Suprapubic skin (tissue), 4 donors: Measurements from ENCODE around the gene PANK1. TPM values are rescaled to one million over a fixed set of nuclear protein-coding genes. Genes with fewer than 3 reads are reported as not detected.

Source experiments
- DNase-seq, 2 donors: peaks; one replicate each; pipeline ENCODE4 v3.0.0-alpha.2; 2019; ENCODE audit warnings: low spot score in 2 of 2
- H3K27ac ChIP-seq: fragments of 200-600 bp; sonication (generic); one replicate; pipeline ENCODE4 v1.5.1; 2019
- H3K27me3 ChIP-seq: fragments of 200-600 bp; sonication (generic); one replicate; pipeline ENCODE4 v1.5.1; 2019
- H3K36me3 ChIP-seq: fragments of 200-600 bp; sonication (generic); one replicate; pipeline ENCODE4 v1.5.1; 2019
- H3K4me1 ChIP-seq: fragments of 200-600 bp; sonication (generic); one replicate; pipeline ENCODE4 v1.5.1; 2019
- H3K4me3 ChIP-seq: fragments of 200-600 bp; sonication (generic); one replicate; pipeline ENCODE4 v1.5.1; 2019; ENCODE audit warnings: mild to moderate bottlenecking
- H3K9me3 ChIP-seq: fragments of 200-600 bp; sonication (generic); one replicate; pipeline ENCODE4 v1.5.1; 2019
- CTCF ChIP-seq, 2 donors: fragments of 200-600 bp in 1 of 2; fragments of 450-650 bp in 1 of 2; sonication (generic) in 1 of 2; IDR thresholded peaks; one replicate each; pipeline ENCODE4 v1.5.1; 2016 to 2019; ENCODE audit warnings: antibody characterized with exemption in 2 of 2, mild to moderate bottlenecking in 1 of 2, moderate library complexity in 1 of 2
- EP300 ChIP-seq: sonication (generic); formaldehyde crosslinking; IDR thresholded peaks from one replicate; pipeline ENCODE4 v1.6.1; 2017; ENCODE audit warnings: antibody characterized with exemption
- POLR2A ChIP-seq, 2 donors: fragments of 450-650 bp; IDR thresholded peaks; one replicate each; pipeline ENCODE4 v1.6.1; 2017; ENCODE audit warnings: antibody characterized with exemption in 2 of 2, mild to moderate bottlenecking in 2 of 2, moderate library complexity in 2 of 2
- POLR2AphosphoS5 ChIP-seq, 3 donors: sonication (generic); formaldehyde crosslinking; IDR thresholded peaks; one replicate each; pipeline ENCODE4 v1.6.1; 2017; ENCODE audit warnings: antibody characterized with exemption in 3 of 3
- WGBS: methylation state at CpG from one replicate; pipeline ENCODE4 v1.1.5; 2018; 5-methylcytosine and 5-hydroxymethylcytosine counted together
- total RNA-seq, 4 donors: library from RNA; depleted of rRNA; stranded (reverse); fragments of >200 nt; gene quantifications; one replicate each; pipeline ENCODE4 v1.1.0, GENCODE V29; 2016

The PANK1 gene
- total RNA-seq, 4 donors from 2014 or later = 8.2 to 43.1 (median 33.1) TPM

- no peak overlapping the region for H3K4me3 ChIP-seq
- TF ChIP-seq POLR2AphosphoS5 (IDR thresholded peaks at IDR 0.05) = no peak
- TF ChIP-seq CTCF (IDR thresholded peaks at IDR 0.05) = no peak
- no peak for TF ChIP-seq EP300
- TF ChIP-seq POLR2A (IDR thresholded peaks at IDR 0.05) = no peak
- 81% methylated on average over 3 of the region's 3 CpGs for WGBS
These were observed 7.8 kb upstream of the PANK1 start for GRCh38 chr10:89652806-89653370.

GRCh38 chr10:89651916-89652573, 7.0 kb upstream of the PANK1 start:
- Histone ChIP-seq H3K36me3 (no peaks in the 10 kb centered on the region), H3K9me3 (no peaks in the 10 kb centered on the region), H3K27me3 (no peaks in the 10 kb centered on the region), H3K4me1 (no peaks in the 10 kb centered on the region), H3K27ac (no peak overlapping the region), H3K4me3 (no peak overlapping the region)
- WGBS = 75% methylated on average over 3 of the region's 3 CpGs
- TF ChIP-seq POLR2A (IDR thresholded peaks at IDR 0.05) (no peak), CTCF (IDR thresholded peaks at IDR 0.05) (no peak), POLR2AphosphoS5 (IDR thresholded peaks at IDR 0.05) (no peak), EP300 (no peak)
- DNase-seq = no peak

More at GRCh38 chr10:89652806-89653370, 7.8 kb upstream of the PANK1 start:
- H3K4me1 ChIP-seq = no peaks in the 10 kb centered on the region
- no peaks in the 10 kb centered on the region for H3K27me3 ChIP-seq
- H3K9me3 ChIP-seq = no peaks in the 10 kb centered on the region
- no peak overlapping the region for H3K27ac ChIP-seq
- H3K36me3 ChIP-seq = no peaks in the 10 kb centered on the region
- no peak for DNase-seq

GRCh38 chr10:89651205-89651915, 6.3 kb upstream of the PANK1 start:
- 60% methylated on average over 5 of the region's 5 CpGs for WGBS
- H3K4me3 ChIP-seq = no peak overlapping the region

GRCh38 chr10:89649051-89649450, 4.0 kb upstream of the PANK1 start:
- DNase-seq = no peak
- Histone ChIP-seq H3K4me3 (no peak overlapping the region), H3K9me3 (no peaks in the 10 kb centered on the region), H3K27me3 (no peaks in the 10 kb centered on the region), H3K27ac (no peak overlapping the region), H3K36me3 (no peaks in the 10 kb centered on the region), H3K4me1 (peaks cover 9% of the 10 kb centered on the region)
- 82% methylated on average over 1 of the region's 1 CpG for WGBS
- no peak for TF ChIP-seq CTCF (IDR thresholded peaks at IDR 0.05)
- TF ChIP-seq EP300 = no peak
- no peak for TF ChIP-seq POLR2A (IDR thresholded peaks at IDR 0.05)
- TF ChIP-seq POLR2AphosphoS5 (IDR thresholded peaks at IDR 0.05) = no peak

More at GRCh38 chr10:89651205-89651915, 6.3 kb upstream of the PANK1 start:
- TF ChIP-seq POLR2AphosphoS5 (IDR thresholded peaks at IDR 0.05) (no peak), POLR2A (IDR thresholded peaks at IDR 0.05) (no peak), CTCF (IDR thresholded peaks at IDR 0.05) (no peak), EP300 (no peak)
- no peak overlapping the region for H3K27ac ChIP-seq
- no peak for DNase-seq
- no peaks in the 10 kb centered on the region for H3K27me3 ChIP-seq
- no peaks in the 10 kb centered on the region for H3K9me3 ChIP-seq
- no peaks in the 10 kb centered on the region for H3K4me1 ChIP-seq
- H3K36me3 ChIP-seq = no peaks in the 10 kb centered on the region

GRCh38 chr10:89648074-89648473, 3.0 kb upstream of the PANK1 start:
- no peaks in the 10 kb centered on the region for H3K36me3 ChIP-seq
- WGBS = 77% methylated on average over 3 of the region's 3 CpGs
- no peaks in the 10 kb centered on the region for H3K9me3 ChIP-seq
- TF ChIP-seq POLR2AphosphoS5 (IDR thresholded peaks at IDR 0.05) (no peak), CTCF (IDR thresholded peaks at IDR 0.05) (no peak), EP300 (no peak), POLR2A (IDR thresholded peaks at IDR 0.05) (no peak)
- H3K4me1 ChIP-seq = peaks cover 17% of the 10 kb centered on the region
- no peak overlapping the region for H3K4me3 ChIP-seq
- H3K27ac ChIP-seq = no peak overlapping the region
- H3K27me3 ChIP-seq = no peaks in the 10 kb centered on the region
- no peak for DNase-seq
